OCI-LY1 (cell line): ENCODE results near the gene CYB5R3.
A peak's percentile ranks its signal among the peaks of the same experiment; 100 is the strongest.

Experiments
- H2AFZ ChIP-seq: fragments of 200-600 bp; sonication (generic), shearing (Covaris generic); 2 replicates; pipeline ENCODE4 v1.6.0; 2014; ENCODE audit warnings: antibody characterized with exemption, mild to moderate bottlenecking, low read length
- H3F3A ChIP-seq: fragments of 200-600 bp; sonication (generic), shearing (Covaris generic); 2 replicates; pipeline ENCODE4 v1.6.0; 2014; ENCODE audit warnings: mild to moderate bottlenecking, antibody characterized with exemption, low read length, moderate library complexity; ENCODE audit not compliant: insufficient read depth
- H3K27ac ChIP-seq: fragments of 200-600 bp; sonication (generic); 2 replicates; pipeline ENCODE4 v1.5.1; 2014; ENCODE audit warnings: low read length, mixed run types, mild to moderate bottlenecking, low read depth; ENCODE audit not compliant: poor library complexity, severe bottlenecking
- H3K27me3 ChIP-seq: fragments of 200-600 bp; sonication (generic); 2 replicates; pipeline ENCODE4 v1.6.0; 2014; ENCODE audit warnings: antibody characterized with exemption, mild to moderate bottlenecking, low read length, moderate library complexity; ENCODE audit not compliant: insufficient read depth
- H3K36me3 ChIP-seq: fragments of 200-600 bp; sonication (generic); 2 replicates; pipeline ENCODE4 v1.6.1; 2014; ENCODE audit warnings: mild to moderate bottlenecking, antibody characterized with exemption, low read length, moderate library complexity, mixed read lengths; ENCODE audit not compliant: insufficient read depth
- H3K4me1 ChIP-seq: fragments of 200-600 bp; sonication (generic); 2 replicates; pipeline ENCODE4 v1.5.1; 2014; ENCODE audit warnings: mild to moderate bottlenecking, low read length, moderate library complexity; ENCODE audit not compliant: insufficient read depth, severe bottlenecking
- H3K4me2 ChIP-seq: fragments of 200-600 bp; sonication (generic), shearing (Covaris generic); 2 replicates; pipeline ENCODE4 v1.6.1; 2014; ENCODE audit warnings: low read length
- H3K4me3 ChIP-seq: fragments of 200-600 bp; sonication (generic); 2 replicates; pipeline ENCODE4 v1.5.1; 2014; ENCODE audit warnings: low read length, low read depth, mild to moderate bottlenecking, mixed read lengths; ENCODE audit not compliant: poor library complexity, severe bottlenecking
- H3K79me2 ChIP-seq: fragments of 200-600 bp; shearing (Covaris generic); 2 replicates; pipeline ENCODE4 v1.6.1; 2016; ENCODE audit warnings: mixed run types, low read length, mixed read lengths; ENCODE audit not compliant: insufficient read depth
- H3K9ac ChIP-seq: fragments of 200-600 bp; sonication (generic), shearing (Covaris generic); 2 replicates; pipeline ENCODE4 v1.6.1; 2014; ENCODE audit warnings: mild to moderate bottlenecking, low read length, mixed read lengths
- H3K9me2 ChIP-seq: fragments of 200-600 bp; sonication (generic), shearing (Covaris generic); 2 replicates; pipeline ENCODE4 v1.6.1; 2014; ENCODE audit warnings: low read depth, mild to moderate bottlenecking, low read length, mixed read lengths
- H3K9me3 ChIP-seq: fragments of 200-600 bp; shearing (Covaris generic); 2 replicates; pipeline ENCODE4 v1.6.1; 2014; ENCODE audit warnings: low read length, mixed read lengths
- H4K20me1 ChIP-seq: fragments of 200-600 bp; sonication (generic), shearing (Covaris generic); 2 replicates; pipeline ENCODE4 v1.6.0; 2016; ENCODE audit warnings: mild to moderate bottlenecking, low read length; ENCODE audit not compliant: insufficient read depth
- EZH2 ChIP-seq: fragments of 200-600 bp; sonication (generic), shearing (Covaris generic); IDR thresholded peaks from 2 replicates; pipeline ENCODE4 v1.8.0; 2017; ENCODE audit warnings: borderline replicate concordance, mixed run types, mild to moderate bottlenecking, antibody characterized with exemption, low read length, moderate library complexity, mixed read lengths
- TF ChIP-seq, protein P1 (sequence below): fragments of 200-600 bp; sonication (generic), shearing (Covaris generic); IDR thresholded peaks from 2 replicates; pipeline ENCODE4 v1.5.1; 2017; ENCODE audit warnings: mild to moderate bottlenecking, antibody characterized with exemption, low read length, moderate library complexity, mixed read lengths

The CYB5R3 gene

DNA sequence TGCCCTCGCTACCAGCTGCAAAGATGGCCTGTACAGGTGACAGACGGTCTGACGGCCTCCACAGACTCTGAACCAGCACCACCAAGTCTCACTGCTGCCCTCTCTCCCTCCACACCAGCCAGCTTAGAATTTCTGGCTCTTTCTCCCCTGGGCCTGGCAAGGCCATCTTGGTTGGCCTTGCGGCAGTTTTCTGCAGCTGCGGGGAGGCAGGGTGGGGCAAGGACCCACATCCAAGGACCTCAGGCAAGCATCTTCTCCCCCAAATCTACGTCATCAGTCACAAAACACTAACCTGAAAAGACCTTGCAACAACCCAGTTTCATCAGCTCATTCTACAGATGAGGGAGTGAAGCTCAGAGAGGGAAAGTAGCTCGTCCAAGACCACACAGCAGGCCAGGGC, 22.8 kb downstream of the CYB5R3 start:
- Histone ChIP-seq H3K4me2 (no peak overlapping the region), H3F3A (no peaks in the 10 kb centered on the region), H3K9me3 (no peaks in the 10 kb centered on the region), H3K36me3 (peaks cover 45% of the 10 kb centered on the region), H3K9me2 (no peaks in the 10 kb centered on the region), H3K27ac (no peak overlapping the region), H3K27me3 (no peaks in the 10 kb centered on the region), H3K9ac (no peak overlapping the region), H3K79me2 (no peaks in the 10 kb centered on the region), H3K4me1 (peaks cover 41% of the 10 kb centered on the region), H4K20me1 (no peaks in the 10 kb centered on the region), H2AFZ (no peak overlapping the region), H3K4me3 (no peak overlapping the region)
- TF ChIP-seq, protein P1, sequence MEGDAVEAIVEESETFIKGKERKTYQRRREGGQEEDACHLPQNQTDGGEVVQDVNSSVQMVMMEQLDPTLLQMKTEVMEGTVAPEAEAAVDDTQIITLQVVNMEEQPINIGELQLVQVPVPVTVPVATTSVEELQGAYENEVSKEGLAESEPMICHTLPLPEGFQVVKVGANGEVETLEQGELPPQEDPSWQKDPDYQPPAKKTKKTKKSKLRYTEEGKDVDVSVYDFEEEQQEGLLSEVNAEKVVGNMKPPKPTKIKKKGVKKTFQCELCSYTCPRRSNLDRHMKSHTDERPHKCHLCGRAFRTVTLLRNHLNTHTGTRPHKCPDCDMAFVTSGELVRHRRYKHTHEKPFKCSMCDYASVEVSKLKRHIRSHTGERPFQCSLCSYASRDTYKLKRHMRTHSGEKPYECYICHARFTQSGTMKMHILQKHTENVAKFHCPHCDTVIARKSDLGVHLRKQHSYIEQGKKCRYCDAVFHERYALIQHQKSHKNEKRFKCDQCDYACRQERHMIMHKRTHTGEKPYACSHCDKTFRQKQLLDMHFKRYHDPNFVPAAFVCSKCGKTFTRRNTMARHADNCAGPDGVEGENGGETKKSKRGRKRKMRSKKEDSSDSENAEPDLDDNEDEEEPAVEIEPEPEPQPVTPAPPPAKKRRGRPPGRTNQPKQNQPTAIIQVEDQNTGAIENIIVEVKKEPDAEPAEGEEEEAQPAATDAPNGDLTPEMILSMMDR, result no peak
- no peak for TF ChIP-seq EZH2

DNA sequence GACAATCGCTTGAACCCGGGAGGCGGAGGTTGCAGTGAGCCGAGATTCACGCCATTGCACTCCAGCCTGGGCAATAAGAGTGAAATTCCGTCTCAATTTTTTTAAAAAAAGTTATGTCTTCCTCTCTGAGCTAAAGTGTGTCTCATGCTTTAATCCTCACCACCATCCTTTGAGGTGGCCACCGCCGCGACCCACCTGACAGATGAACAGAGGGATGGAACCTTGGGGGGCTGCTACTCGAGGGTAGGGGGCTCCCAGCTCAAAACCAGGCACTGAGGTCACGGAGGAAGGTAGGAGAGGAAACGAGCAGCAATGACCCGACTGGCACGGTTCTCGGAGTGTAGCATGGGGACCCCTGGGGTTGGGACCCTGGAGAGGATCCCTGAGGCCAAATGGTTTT, 23.8 kb downstream of the CYB5R3 start:
- peaks cover 38% of the 10 kb centered on the region for H3K36me3 ChIP-seq
- no peaks in the 10 kb centered on the region for H4K20me1 ChIP-seq

DNA sequence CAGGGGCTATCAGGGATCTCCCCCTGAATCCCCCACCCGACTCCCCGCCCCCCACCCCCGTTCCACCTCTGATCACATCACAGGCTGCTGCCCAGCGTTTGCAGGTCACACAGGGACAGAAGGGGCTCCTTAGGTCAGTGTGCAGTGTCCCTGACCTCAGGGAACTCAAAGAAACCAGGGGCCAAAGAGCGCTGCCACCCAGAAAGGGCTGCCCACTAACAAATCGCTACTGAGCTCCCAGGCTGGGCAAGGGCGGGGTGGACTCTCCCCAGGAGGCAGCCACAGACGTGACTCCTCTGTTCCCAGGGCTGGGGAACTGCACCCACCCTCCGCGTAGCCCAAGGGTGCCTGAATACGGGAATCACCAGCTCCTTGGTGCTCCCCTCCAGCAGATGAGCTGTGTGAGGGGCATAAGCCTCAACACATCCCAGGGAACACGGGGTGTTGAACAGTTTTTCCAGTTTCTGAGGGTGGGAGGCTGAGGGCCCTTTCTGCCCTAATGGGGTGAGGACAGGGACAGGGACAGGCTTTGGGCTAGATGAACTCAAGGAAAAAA, 24.6 kb downstream of the CYB5R3 start:
- Histone ChIP-seq H3K27ac (peak overlapping the region; percentile 28), H2AFZ (no peak overlapping the region), H3K4me3 (no peak overlapping the region), H3K4me2 (no peak overlapping the region), H3K27me3 (no peaks in the 10 kb centered on the region), H3K9me3 (no peaks in the 10 kb centered on the region), H3K36me3 (peaks cover 36% of the 10 kb centered on the region), H3K9ac (no peak overlapping the region), H3K9me2 (no peaks in the 10 kb centered on the region), H3K79me2 (no peaks in the 10 kb centered on the region), H4K20me1 (no peaks in the 10 kb centered on the region), H3K4me1 (peaks cover 23% of the 10 kb centered on the region), H3F3A (no peaks in the 10 kb centered on the region)
- no peak for TF ChIP-seq EZH2
- TF ChIP-seq, protein P1, result no peak

More for the DNA sequence above, 23.8 kb downstream of the CYB5R3 start:
- Histone ChIP-seq H3K4me1 (peaks cover 30% of the 10 kb centered on the region), H3K4me2 (no peak overlapping the region), H3K79me2 (no peaks in the 10 kb centered on the region), H3K27ac (no peak overlapping the region), H3K9ac (no peak overlapping the region), H3K4me3 (no peak overlapping the region), H3F3A (no peaks in the 10 kb centered on the region), H3K9me2 (no peaks in the 10 kb centered on the region), H2AFZ (no peak overlapping the region), H3K27me3 (no peaks in the 10 kb centered on the region), H3K9me3 (no peaks in the 10 kb centered on the region)
- no peak for TF ChIP-seq EZH2
- TF ChIP-seq, protein P1, result no peak
